Measurements from ENCODE around the gene EFNA5. TPM values are rescaled to one million over a fixed set of nuclear protein-coding genes. Genes with fewer than 3 reads are reported as not detected.

Gene EFNA5
- total and polyA plus RNA-seq, 10 of the 15 experiments (the other 5 are each of a cell fraction or from before 2014, with no cell fraction given): 0.19 to 12.6 (median 3.9) TPM

DNA sequence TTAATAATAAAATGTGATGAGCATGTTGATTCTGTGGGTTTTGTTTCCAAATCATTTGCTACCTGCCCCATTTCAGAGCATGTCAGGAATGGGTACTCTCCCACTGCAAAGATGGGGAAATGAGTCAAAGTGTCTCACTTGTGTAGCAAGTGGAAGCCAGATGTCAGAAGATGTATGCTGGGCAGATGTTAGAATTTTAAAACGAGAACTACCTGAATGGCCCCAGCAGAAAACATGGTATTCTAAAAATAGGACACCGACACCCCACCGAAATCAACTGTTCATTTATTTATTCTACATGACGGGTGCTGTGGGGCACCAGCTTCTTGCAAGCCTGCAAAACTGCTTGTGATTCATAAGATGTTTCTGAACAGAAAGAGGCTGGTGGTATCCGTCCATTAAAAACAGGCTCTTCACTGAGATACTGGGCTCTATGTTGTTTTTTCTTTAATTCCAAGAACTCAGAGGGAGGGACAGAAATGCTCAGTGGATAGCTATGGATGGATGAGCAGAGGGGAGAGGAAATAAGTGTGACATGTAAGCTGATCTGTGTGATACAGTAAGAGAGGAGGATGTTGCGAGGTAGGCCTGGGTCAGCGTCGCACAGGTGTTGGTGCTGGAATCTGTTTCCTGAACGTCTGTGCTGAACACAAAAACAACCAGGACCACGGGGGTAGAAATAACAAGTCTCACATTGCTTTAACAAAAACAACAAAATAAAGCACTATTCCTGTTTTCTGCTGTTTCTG lies 157.2 kb downstream of the EFNA5 start:
- no peaks in the 10 kb centered on the region for H4K20me1 ChIP-seq (ENCODE audit: control insufficient read depth, insufficient read depth)
- FAIRE-seq: no peak
- peak; percentile 39 for DNase-seq (ENCODE audit: low read depth, low spot score)
- intact Hi-C loops (cut with micrococcal nuclease; ENCODE audit: unreplicated experiment): no loop called here
- H3K27ac ChIP-seq (ENCODE audit: control insufficient read depth, insufficient read depth): peak overlapping the region; percentile 49
- no peaks in the 10 kb centered on the region for H3K9me3 ChIP-seq (replicated peaks; ENCODE audit: control insufficient read depth, insufficient read depth, low read length)
- no peaks in the 10 kb centered on the region for H3K27me3 ChIP-seq (replicated peaks in 1 of 2; ENCODE audit: control insufficient read depth in 2 of 2, insufficient read depth in 2 of 2, low read length in 1 of 2)
- CTCF ChIA-PET: interaction anchor here (1.0 to 1.9 kb wide), 4 partner anchors 9 to 25 kb away, joined by 4 to 5 read pairs (median 5); no protein-coding TSS in a partner anchor
- H3K4me2 ChIP-seq (ENCODE audit: control insufficient read depth, insufficient read depth): peak overlapping the region; percentile 34; the same call in 1 of the 2 replicates
- no peak overlapping the region for H2AFZ ChIP-seq (ENCODE audit: control insufficient read depth, low read depth, low read length)
- peaks cover 22% of the 10 kb centered on the region for H3K79me2 ChIP-seq (ENCODE audit: control insufficient read depth, insufficient read depth, low read length)
- 0 out of 2 replicates have a peak overlapping the region, but pooled peaks have one; percentile 11 for H3K4me3 ChIP-seq
- H3K36me3 ChIP-seq (ENCODE audit: control insufficient read depth in 2 of 2, insufficient read depth in 2 of 2, low read length in 1 of 2): no peaks in the 10 kb centered on the region
- in situ Hi-C loops (cut with MboI): no loop called here
- SMC1A ChIA-PET (ENCODE audit: uncharacterized antibody, unreplicated experiment): interaction anchor here (0.7 to 4.2 kb wide), 11 partner anchors 9 to 85 kb away, joined by 3 to 21 read pairs (median 3); no protein-coding TSS in a partner anchor
- peaks cover 10% of the 10 kb centered on the region for H3K4me1 ChIP-seq (ENCODE audit: control insufficient read depth, insufficient read depth, low read length)
- POLR2A ChIA-PET: interaction anchor here (0.9 to 1.5 kb wide), 3 partner anchors 26 to 110 kb away, joined by 3 to 4 read pairs (median 3); no protein-coding TSS in a partner anchor
- RAD21 ChIA-PET (ENCODE audit: unreplicated experiment): interaction anchor here (0.8 to 3.0 kb wide), 2 partner anchors 58 to 124 kb away, joined by 3 to 11 read pairs; no protein-coding TSS in a partner anchor
- H3K9ac ChIP-seq (ENCODE audit: control insufficient read depth, insufficient read depth, low read length): no peak overlapping the region
- WGBS (ENCODE audit: insufficient coverage, insufficient replicate concordance, low lambda C conversion rate, missing lambda C conversion rate): 57% methylated on average over 10 of the region's 10 CpGs
- ATAC-seq: peak; percentile 44
- no TSS peak for BruUV-seq (replicated peaks)
- 0 out of 2 replicates have a peak, but pooled peaks have one; percentile 16 for TF ChIP-seq TCF12 (IDR thresholded peaks at IDR 0.05; ENCODE audit: low read depth, low read length)
- 0 out of 2 replicates have a peak, but pooled peaks have one; percentile 22 for TF ChIP-seq TCF3 (IDR thresholded peaks at IDR 0.05; ENCODE audit: borderline replicate concordance, insufficient read depth, low read depth, low read length)
- TF ChIP-seq MEF2A (IDR thresholded peaks at IDR 0.05; ENCODE audit: insufficient read depth, low read depth, low read length): 0 out of 2 replicates have a peak, but pooled peaks have one; percentile 52
- no peak for TF ChIP-seq ZNF622 (IDR thresholded peaks at IDR 0.05)
- TF ChIP-seq, protein P1, sequence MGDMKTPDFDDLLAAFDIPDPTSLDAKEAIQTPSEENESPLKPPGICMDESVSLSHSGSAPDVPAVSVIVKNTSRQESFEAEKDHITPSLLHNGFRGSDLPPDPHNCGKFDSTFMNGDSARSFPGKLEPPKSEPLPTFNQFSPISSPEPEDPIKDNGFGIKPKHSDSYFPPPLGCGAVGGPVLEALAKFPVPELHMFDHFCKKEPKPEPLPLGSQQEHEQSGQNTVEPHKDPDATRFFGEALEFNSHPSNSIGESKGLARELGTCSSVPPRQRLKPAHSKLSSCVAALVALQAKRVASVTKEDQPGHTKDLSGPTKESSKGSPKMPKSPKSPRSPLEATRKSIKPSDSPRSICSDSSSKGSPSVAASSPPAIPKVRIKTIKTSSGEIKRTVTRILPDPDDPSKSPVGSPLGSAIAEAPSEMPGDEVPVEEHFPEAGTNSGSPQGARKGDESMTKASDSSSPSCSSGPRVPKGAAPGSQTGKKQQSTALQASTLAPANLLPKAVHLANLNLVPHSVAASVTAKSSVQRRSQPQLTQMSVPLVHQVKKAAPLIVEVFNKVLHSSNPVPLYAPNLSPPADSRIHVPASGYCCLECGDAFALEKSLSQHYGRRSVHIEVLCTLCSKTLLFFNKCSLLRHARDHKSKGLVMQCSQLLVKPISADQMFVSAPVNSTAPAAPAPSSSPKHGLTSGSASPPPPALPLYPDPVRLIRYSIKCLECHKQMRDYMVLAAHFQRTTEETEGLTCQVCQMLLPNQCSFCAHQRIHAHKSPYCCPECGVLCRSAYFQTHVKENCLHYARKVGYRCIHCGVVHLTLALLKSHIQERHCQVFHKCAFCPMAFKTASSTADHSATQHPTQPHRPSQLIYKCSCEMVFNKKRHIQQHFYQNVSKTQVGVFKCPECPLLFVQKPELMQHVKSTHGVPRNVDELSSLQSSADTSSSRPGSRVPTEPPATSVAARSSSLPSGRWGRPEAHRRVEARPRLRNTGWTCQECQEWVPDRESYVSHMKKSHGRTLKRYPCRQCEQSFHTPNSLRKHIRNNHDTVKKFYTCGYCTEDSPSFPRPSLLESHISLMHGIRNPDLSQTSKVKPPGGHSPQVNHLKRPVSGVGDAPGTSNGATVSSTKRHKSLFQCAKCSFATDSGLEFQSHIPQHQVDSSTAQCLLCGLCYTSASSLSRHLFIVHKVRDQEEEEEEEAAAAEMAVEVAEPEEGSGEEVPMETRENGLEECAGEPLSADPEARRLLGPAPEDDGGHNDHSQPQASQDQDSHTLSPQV (IDR thresholded peaks at IDR 0.05): no peak
- TF ChIP-seq STAT3 (IDR thresholded peaks at IDR 0.05; ENCODE audit: low read depth, low read length): no peak
- TF ChIP-seq IKZF2 (IDR thresholded peaks at IDR 0.05): no peak
- TF ChIP-seq ZNF207 (IDR thresholded peaks at IDR 0.05; ENCODE audit: borderline replicate concordance): no peak
- TF ChIP-seq, protein P2, sequence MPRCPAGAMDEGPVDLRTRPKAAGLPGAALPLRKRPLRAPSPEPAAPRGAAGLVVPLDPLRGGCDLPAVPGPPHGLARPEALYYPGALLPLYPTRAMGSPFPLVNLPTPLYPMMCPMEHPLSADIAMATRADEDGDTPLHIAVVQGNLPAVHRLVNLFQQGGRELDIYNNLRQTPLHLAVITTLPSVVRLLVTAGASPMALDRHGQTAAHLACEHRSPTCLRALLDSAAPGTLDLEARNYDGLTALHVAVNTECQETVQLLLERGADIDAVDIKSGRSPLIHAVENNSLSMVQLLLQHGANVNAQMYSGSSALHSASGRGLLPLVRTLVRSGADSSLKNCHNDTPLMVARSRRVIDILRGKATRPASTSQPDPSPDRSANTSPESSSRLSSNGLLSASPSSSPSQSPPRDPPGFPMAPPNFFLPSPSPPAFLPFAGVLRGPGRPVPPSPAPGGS (IDR thresholded peaks at IDR 0.05; ENCODE audit: borderline replicate concordance, insufficient read depth, low read depth, low read length, poor library complexity, severe bottlenecking): peak; percentile 8
- TF ChIP-seq SPI1 (IDR thresholded peaks at IDR 0.05; ENCODE audit: borderline replicate concordance, insufficient read depth, low read depth, low read length): no peak
- no peak for TF ChIP-seq GABPA (IDR thresholded peaks at IDR 0.05; ENCODE audit: low read depth)
- TF ChIP-seq CBX5 (IDR thresholded peaks at IDR 0.05; ENCODE audit: low read depth): no peak
- no peak for TF ChIP-seq CBX3 (IDR thresholded peaks at IDR 0.05; ENCODE audit: borderline replicate concordance, low read depth)
- TF ChIP-seq MTA2 (IDR thresholded peaks at IDR 0.05; ENCODE audit: low read depth): no peak
- TF ChIP-seq CREB1 (IDR thresholded peaks at IDR 0.05; ENCODE audit: low read depth): 0 out of 2 replicates have a peak, but pooled peaks have one; percentile 4
- TF ChIP-seq HDAC6 (IDR thresholded peaks at IDR 0.05; ENCODE audit: unreplicated experiment): no peak
